Muscle layer of duodenum (tissue), 2 donors: ENCODE measurements around the gene UGT3A2.

ENCODE experiments used
- H3K27ac ChIP-seq: one replicate; pipeline ENCODE4 v1.7.0; 2013; ENCODE audit warnings: mild to moderate bottlenecking, low read length
- H3K27me3 ChIP-seq: one replicate; pipeline ENCODE4 v1.7.0; 2013; ENCODE audit warnings: low read depth, mild to moderate bottlenecking, control low read depth, low read length
- H3K36me3 ChIP-seq, 2 donors: one replicate each; pipeline ENCODE4 v1.7.0; 2013; ENCODE audit warnings: low read length in 2 of 2, control low read depth in 1 of 2, mild to moderate bottlenecking in 1 of 2; ENCODE audit not compliant: insufficient read depth in 2 of 2, control insufficient read depth in 1 of 2
- H3K4me1 ChIP-seq, 2 donors: one replicate each; pipeline ENCODE4 v1.7.0; 2013; ENCODE audit warnings: low read length in 2 of 2, mild to moderate bottlenecking in 2 of 2, control low read depth in 1 of 2, moderate library complexity in 1 of 2; ENCODE audit not compliant: insufficient read depth in 2 of 2, control insufficient read depth in 1 of 2
- H3K4me3 ChIP-seq, 2 donors: one replicate each; pipeline ENCODE4 v1.7.0; 2013; ENCODE audit warnings: low read length in 2 of 2, low read depth in 1 of 2, mild to moderate bottlenecking in 1 of 2
- H3K9me3 ChIP-seq, 2 donors: one replicate each; pipeline ENCODE4 v1.7.0; 2013; ENCODE audit warnings: low read length in 2 of 2, control low read depth in 1 of 2, mild to moderate bottlenecking in 1 of 2; ENCODE audit not compliant: control insufficient read depth in 1 of 2
- donor health status: healthy.

The UGT3A2 gene, protein sequence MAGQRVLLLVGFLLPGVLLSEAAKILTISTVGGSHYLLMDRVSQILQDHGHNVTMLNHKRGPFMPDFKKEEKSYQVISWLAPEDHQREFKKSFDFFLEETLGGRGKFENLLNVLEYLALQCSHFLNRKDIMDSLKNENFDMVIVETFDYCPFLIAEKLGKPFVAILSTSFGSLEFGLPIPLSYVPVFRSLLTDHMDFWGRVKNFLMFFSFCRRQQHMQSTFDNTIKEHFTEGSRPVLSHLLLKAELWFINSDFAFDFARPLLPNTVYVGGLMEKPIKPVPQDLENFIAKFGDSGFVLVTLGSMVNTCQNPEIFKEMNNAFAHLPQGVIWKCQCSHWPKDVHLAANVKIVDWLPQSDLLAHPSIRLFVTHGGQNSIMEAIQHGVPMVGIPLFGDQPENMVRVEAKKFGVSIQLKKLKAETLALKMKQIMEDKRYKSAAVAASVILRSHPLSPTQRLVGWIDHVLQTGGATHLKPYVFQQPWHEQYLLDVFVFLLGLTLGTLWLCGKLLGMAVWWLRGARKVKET

DNA sequence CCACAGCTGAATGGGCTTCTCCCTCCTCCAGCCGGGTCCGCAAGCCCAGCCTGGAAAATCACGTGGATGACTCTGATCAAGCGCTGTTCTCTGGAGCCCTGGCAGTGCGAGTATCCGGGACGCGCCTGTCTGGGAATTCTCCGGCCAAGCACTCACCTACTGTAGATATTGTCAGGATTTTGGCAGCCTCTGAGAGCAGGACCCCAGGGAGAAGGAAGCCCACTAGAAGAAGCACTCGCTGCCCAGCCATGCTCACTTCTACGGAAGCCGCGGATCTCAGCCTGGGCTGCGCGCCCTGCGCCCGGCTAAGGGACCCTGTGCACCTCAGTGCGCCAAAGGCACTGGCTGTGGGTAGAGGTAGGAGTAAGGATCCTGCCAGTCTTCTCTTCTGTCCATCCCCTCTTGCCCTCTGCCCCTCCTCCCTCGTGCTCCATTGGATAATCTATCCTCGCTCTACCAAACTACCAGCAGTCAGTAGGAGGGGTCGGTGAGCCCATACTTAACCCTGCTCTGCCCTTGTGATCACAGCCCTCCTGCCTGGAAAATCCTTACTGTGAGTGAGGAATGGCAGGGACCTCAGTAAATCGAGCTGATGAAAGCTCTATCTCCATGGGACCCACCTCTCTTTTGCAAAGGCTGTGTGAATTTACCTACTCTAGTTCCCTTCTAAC is at the start of gene UGT3A2:
TSS of gene UGT3A2 (minus strand) at position 343 of the 671 bp plus-strand sequence. CDS start at position 250, 93 bp downstream.
- Histone ChIP-seq H3K27ac (no peak within 1 kb of the TSS), H3K4me3 (no peak within 1 kb of the TSS), H3K4me1 (no peaks in the 10 kb centered on the region), H3K36me3 (no peaks in the 10 kb centered on the region), H3K27me3 (no peaks in the 10 kb centered on the region), H3K9me3 (no peaks in the 10 kb centered on the region)

DNA sequence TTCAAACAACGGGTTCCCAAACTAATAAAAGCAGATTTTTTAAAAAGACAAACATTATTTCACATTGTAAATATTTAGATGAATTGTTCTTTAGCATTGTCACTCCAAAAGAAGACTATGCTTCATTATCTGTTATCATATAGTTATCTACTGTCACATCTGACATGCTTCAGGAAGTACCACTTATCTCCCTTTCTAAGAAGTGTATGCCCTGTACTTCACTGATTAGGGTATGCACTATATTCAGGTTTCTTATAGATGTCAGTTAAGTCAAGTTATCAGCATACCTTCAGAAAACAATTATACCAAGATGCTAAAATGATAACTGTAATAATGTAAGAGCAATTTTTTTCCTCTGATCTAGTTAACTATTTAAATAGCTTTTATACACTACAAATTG is 44.6 kb upstream of the UGT3A2 start:
- no peak overlapping the region for H3K4me3 ChIP-seq
- H3K27me3 ChIP-seq: no peaks in the 10 kb centered on the region
- H3K36me3 ChIP-seq: peaks cover 35 to 45% of the 10 kb centered on the region in 2 donors
- H3K4me1 ChIP-seq: no peaks in the 10 kb centered on the region
- H3K27ac ChIP-seq: no peak overlapping the region
- H3K9me3 ChIP-seq: no peaks in the 10 kb centered on the region

DNA sequence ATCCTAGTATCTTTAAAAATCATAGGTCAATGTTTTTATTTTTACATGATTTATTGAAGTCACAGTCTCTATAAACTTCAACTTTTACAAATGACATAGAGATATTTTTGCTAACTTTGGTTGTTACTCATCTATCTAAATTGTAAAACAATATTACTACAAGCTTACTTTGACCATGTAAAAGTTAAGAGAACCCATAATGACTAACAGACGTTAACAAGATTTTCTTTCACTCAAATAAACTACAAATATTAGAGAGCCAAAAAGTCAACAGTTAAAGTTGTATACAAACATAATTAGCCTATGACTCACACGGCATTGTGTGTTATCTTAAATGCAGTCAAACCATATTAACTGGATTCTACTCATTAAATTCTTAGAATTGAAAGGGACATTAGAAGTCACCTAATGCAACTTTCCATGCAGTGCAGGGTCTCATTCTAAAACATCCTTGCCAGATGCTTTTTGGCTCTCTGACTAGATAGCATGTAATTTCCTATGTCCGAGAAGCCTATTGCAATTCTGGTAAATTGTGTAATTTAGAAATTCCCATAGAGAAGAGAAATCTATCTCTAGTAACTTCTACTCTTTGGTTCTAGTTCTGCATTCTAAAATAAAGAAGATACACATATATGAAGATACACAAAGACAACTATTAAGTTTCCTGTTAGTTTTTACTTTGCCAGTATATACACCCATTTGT is 42.2 kb upstream of the UGT3A2 start:
- H3K36me3 ChIP-seq: peaks cover 37 to 59% of the 10 kb centered on the region in 2 donors
- no peak overlapping the region for H3K4me3 ChIP-seq
- no peaks in the 10 kb centered on the region for H3K27me3 ChIP-seq
- H3K9me3 ChIP-seq: no peaks in the 10 kb centered on the region
- no peak overlapping the region for H3K27ac ChIP-seq
- H3K4me1 ChIP-seq: no peaks in the 10 kb centered on the region

GRCh38 chr5:36105819-36106218 is 39.1 kb upstream of the UGT3A2 start:
- no peaks in the 10 kb centered on the region for H3K27me3 ChIP-seq
- no peaks in the 10 kb centered on the region for H3K9me3 ChIP-seq
- H3K4me3 ChIP-seq: no peak overlapping the region
- H3K27ac ChIP-seq: no peak overlapping the region
- peaks cover 40 to 48% of the 10 kb centered on the region in 2 donors for H3K36me3 ChIP-seq
- H3K4me1 ChIP-seq: no peaks in the 10 kb centered on the region

GRCh38 chr5:36099748-36100147 is 33.1 kb upstream of the UGT3A2 start:
- H3K27ac ChIP-seq: no peak overlapping the region
- H3K36me3 ChIP-seq: peaks cover 13% of the 10 kb centered on the region in 2 donors
- H3K4me3 ChIP-seq: no peak overlapping the region
- H3K9me3 ChIP-seq: no peaks in the 10 kb centered on the region
- no peaks in the 10 kb centered on the region for H3K4me1 ChIP-seq
- no peaks in the 10 kb centered on the region for H3K27me3 ChIP-seq

DNA sequence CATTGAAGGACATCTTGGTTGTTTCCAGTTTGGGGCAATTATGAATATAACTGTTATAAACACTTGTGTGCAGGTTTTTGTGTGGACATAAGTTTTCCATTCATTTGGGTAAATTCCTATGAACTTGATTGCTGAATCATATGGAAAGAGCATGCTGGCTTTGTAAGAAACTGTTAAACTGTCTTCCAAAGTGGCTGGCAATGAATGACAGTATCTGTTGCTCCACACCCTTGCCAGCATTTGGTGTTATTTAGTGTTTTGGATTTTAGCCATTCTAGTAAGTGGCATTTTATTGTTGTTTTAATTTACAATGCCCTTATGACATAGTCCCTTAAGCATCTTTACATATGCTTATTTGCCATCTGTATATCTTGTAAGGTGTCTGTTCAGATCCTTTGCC is 29.8 kb upstream of the UGT3A2 start:
- no peak overlapping the region for H3K4me3 ChIP-seq

DNA sequence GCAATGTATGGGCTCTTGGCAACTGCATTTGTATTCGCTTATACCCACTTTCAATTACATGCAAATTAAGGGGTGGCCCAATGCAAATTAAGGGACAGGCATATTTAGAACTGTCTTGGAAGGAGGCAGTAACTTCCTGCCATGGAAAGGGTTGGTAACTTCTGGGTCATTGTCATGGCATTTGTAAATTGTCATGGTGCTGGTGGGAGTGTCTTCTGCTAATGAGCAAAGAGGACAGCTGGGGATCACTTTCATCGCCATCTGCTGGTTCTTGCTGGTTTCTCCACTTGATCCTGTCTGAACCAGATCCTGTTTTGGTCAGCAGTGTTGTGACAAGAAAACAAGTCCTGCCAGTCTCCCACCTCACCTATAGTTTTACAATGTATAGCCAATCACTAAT is 23.3 kb upstream of the UGT3A2 start:
- Histone ChIP-seq H3K4me3 (no peak overlapping the region), H3K9me3 (peaks cover 0 to 3% of the 10 kb centered on the region in 2 donors), H3K27me3 (no peaks in the 10 kb centered on the region), H3K27ac (no peak overlapping the region), H3K4me1 (no peaks in the 10 kb centered on the region), H3K36me3 (no peaks in the 10 kb centered on the region)

More for the DNA sequence above, 29.8 kb upstream of the UGT3A2 start:
- Histone ChIP-seq H3K27ac (no peak overlapping the region), H3K36me3 (no peaks in the 10 kb centered on the region), H3K4me1 (no peaks in the 10 kb centered on the region), H3K27me3 (no peaks in the 10 kb centered on the region), H3K9me3 (no peaks in the 10 kb centered on the region)

DNA sequence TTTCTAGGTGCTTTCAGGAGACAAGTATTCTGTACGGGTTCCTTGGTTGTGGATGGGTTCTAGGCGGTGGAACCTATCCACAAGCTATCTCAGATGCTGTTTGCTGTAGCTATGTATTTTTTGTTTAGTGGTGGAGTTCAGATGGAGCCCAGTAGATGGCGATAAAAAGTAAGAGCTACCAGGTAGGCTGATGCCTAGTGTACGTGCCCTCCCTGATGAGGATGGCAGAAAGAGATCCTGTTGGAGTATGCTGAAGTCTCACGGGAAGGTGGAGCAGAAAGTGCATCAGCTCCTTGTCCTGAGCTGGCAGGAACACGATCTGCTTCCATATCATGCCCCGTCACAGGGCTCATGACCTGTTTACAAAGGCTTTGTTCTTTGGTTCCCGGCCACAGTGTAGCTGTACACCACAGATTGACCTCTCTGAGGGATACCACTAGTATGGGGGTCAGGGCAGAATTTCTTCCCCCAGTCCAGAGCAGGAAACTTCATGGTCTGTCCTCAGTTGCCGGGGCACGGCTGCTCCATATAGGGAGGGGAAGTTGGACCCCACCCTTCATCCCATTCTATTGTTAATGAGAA is 12.6 kb upstream of the UGT3A2 start:
- H3K27me3 ChIP-seq: no peaks in the 10 kb centered on the region
- no peaks in the 10 kb centered on the region for H3K9me3 ChIP-seq
- H3K4me1 ChIP-seq: no peaks in the 10 kb centered on the region
- H3K36me3 ChIP-seq: no peaks in the 10 kb centered on the region
- H3K4me3 ChIP-seq: no peak overlapping the region
- no peak overlapping the region for H3K27ac ChIP-seq

- Histone ChIP-seq H3K4me1 (no peaks in the 10 kb centered on the region), H3K36me3 (no peaks in the 10 kb centered on the region), H3K4me3 (no peak overlapping the region), H3K9me3 (no peaks in the 10 kb centered on the region), H3K27ac (no peak overlapping the region), H3K27me3 (no peaks in the 10 kb centered on the region)
These were observed 11.7 kb upstream of the UGT3A2 start for GRCh38 chr5:36078430-36078829.

GRCh38 chr5:36073595-36074216 is 7.0 kb upstream of the UGT3A2 start:
- Histone ChIP-seq H3K4me3 (no peak overlapping the region), H3K9me3 (no peaks in the 10 kb centered on the region), H3K27me3 (no peaks in the 10 kb centered on the region), H3K4me1 (no peaks in the 10 kb centered on the region), H3K36me3 (no peaks in the 10 kb centered on the region), H3K27ac (no peak overlapping the region)
